NCI-H128 (cell line): ENCODE data around the gene FBXO36.
"Not testable (repeated sequence)": the region's sequence is repeated elsewhere in the genome, so short reads cannot be mapped to it uniquely, and the experiment has no call there.

Experiments used
- DNase-seq: peaks from one replicate; lab custom pipeline; 2025; ENCODE audit not compliant: unreplicated experiment; lab: John Stamatoyannopoulos, UW

Gene FBXO36

DNA sequence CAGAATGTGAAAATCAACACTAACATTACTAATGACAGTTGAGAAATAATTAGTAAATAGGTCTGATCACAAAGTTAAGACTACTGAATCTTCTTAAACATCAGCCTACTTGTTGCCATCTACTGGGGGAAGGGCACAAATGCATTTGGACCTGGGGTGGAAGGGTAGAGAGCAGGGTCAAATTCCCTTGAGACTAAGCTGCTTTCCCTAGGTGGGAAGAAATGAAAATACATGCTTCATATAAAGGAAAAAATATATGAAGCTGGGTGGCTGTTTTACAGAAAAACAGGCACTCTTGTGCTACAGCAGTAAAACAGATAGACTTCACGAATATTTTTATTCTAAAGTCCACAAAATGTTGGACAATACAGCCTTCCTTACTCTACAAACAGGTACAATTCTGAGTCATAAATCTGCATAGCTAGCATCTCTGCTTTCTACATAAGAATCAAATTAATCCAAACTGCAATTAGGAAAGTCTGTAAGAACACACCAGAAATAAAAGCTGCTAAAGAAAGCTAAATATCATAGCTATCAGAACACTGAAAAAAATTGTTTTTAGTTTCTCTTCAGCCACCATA lies 11.4 kb upstream of the FBXO36 start:
- DNase-seq, result no peak

- DNase-seq, result no peak
Measured at GRCh38 chr2:229914171-229914570, 8.1 kb upstream of the FBXO36 start.

DNA sequence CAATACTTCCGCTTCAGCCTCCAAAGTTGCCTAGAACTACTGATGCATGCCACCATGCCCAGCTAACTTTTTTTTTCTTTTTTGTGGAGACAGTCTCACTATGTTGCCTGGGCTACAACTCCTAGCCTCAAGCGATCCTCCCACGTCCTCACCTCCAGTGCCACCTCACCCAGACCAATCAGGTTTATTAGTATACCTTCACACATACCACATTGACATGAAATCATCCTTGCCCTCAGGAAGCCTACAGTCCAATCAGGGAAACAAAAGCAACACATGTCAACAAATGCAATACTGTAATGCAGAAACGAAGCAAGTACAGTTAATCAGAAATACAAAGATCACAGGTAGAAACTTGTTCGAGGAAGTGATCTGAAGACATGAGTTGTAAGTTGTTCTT lies 4.5 kb upstream of the FBXO36 start:
- no peak for DNase-seq

DNA sequence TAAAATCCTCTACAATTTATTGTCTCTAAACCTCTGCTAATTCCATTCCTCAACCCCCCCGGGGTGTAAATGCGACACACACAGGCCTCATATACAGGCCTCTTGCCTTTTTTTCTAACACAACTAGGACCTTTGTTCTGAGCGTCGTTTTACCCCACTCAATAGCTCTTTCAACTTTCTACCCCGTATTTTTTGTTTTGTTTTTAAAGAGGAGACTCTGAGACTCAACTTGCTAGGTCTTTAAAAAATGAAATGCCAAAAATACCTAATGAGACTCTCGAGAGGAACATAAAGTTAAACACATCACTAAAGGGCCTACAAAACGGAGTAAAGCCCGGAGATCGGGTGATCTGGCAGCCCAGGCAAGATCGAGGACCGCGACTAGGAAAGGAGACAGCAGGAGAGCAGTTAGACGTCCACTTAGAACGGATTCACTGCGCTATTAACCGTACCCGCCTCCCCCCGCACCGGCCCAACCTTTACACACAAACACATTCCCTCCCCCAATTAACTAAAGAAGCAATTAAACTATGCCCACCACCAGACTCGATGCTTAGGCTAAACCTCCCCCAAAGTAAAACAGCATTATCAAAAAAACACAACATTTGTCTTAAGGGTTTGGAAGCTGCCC lies 2.2 kb upstream of the FBXO36 start:
- DNase-seq, result no peak

- DNase-seq, result no peak
Measured at GRCh38 chr2:229921101-229921891, 1.0 kb upstream of the FBXO36 start.

DNA sequence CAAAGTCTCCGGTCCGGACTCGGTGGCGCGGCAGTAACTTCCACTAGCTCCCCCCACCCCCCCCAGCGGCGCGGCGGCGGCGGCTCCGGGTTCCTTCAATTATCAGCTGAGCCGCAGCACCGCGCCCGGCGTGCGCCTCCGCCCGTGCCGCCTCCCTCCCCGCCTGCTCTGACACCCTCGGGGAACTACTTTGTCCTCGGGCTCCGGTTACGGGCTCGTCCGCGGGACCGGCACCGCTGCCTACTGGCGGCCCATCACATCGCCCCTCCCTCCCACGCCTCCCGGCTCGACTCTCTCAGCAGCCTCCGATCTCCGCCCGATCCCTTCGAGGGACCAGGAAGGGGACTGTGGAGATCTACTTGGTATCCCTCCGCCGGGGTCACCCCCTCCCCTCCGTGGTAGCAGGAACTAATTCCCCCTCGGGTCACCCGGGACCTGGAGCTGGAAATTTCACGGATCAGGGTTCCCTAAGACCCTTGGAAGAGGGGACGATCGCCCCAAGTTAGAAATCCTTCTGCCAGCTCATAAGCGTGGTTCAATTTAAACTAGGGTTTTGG lies 333 bp upstream of the FBXO36 start, which contains the start of gene TRIP12:
TSS of gene TRIP12 (minus strand) at position 118 of the 557 bp plus-strand sequence. CDS start 41,930 bp downstream, outside the sequence.
- peak; percentile 73 for DNase-seq

DNA sequence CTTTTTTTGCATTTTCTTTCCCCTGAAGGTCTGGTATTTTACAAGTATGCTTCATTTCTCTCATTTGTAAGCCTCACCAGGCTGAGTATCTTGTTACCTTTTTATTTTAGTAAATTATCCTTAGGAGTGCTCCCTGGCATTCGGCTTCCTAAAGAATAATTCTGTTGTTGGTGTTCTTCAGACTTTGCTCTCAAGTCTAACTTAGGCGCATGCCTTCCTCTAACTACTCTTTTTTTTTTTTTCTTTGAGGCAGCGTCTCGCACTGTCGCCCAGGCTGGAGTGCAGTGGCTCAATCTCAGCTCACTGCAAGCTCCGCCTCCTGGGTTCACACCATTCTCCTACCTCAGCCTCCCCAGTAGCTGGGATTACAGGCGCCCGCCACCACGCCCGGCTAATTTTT lies 2.2 kb downstream of the FBXO36 start:
- DNase-seq, result not testable (repeated sequence)

DNA sequence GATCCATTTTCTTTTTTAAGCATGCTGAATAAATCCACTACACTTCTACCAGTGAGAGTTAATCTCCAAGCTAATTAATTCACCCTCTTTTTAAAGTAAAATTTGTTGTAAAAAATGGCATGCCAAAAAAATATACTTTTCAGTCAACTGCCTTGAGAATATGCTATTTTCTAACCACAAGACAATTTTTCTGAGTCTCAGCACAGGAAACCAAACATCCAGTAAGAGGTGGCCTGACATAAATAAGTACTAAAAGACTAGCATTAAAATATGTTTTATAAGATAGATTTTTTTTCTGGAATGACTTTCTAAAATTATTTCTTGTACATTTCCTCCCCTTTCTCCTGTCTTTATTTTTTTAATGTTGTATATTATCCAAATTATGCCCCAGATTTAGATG lies 2.9 kb downstream of the FBXO36 start:
- no peak for DNase-seq

- DNase-seq, result no peak
Measured at GRCh38 chr2:229927817-229928321, 5.6 kb downstream of the FBXO36 start.

DNA sequence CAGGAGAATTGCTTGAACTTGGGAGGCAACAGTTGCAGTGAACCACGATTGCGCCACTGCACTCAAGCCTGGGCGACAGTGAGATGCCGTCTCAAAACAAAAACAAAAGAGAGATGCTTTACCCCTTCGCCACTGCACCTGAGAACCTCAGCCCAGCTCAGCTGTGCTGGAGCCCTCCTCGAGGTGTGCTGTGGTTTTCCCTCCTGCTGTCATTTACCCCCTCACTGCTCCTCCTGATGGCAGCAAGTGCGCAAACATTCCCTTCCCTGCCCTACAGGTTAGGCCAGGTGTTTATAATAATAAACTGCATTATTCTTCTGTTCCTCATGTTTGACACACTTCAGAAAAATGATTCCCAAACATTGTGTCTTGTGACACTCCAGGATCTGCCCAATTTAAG lies 8.4 kb downstream of the FBXO36 start:
- DNase-seq, result no peak

GRCh38 chr2:229931241-229931640 lies 8.9 kb downstream of the FBXO36 start:
- DNase-seq, result no peak

DNA sequence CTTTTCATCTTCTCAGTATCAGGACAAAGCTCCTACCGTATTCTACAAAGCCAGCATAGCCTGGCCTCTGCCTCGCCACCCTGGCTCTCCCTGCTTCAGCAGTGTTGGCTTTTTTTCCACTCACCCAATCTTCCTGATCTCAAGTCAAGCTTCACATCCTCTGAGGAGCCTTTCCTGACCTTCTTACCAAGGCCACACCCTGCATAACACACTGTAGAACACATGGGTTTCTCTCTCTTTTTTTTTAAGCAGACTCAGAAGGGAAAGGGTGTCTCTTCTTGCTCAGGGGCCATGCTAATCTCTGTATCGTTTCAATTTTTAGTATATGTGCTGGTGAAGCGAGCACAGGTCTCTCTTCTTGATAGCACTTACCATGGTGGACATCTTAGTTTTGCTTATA lies 15.2 kb downstream of the FBXO36 start:
- no peak for DNase-seq

DNA sequence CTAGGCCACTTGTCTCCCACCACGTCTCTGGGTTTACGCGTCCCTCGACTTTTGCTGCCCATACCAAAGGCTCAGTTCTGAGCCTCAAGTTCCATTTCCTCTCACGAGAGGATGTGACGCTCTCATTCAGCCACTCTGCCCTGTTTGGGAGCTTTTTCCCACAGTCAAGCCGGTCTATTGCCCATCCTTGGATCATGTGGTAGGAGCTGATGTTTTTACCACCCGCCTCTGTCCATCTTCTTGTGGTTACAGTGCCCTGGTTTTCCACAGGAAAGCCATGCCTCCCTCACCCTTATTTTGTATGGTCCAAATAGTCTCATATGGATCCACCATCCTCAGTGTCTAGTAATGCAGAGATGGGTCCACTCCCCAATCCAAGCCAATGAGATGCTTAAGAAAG lies 20.4 kb downstream of the FBXO36 start:
- DNase-seq, result no peak

GRCh38 chr2:229943171-229943570 lies 20.9 kb downstream of the FBXO36 start:
- DNase-seq, result no peak

- no peak for DNase-seq
Measured at GRCh38 chr2:229943770-229944449, 21.6 kb downstream of the FBXO36 start.

DNA sequence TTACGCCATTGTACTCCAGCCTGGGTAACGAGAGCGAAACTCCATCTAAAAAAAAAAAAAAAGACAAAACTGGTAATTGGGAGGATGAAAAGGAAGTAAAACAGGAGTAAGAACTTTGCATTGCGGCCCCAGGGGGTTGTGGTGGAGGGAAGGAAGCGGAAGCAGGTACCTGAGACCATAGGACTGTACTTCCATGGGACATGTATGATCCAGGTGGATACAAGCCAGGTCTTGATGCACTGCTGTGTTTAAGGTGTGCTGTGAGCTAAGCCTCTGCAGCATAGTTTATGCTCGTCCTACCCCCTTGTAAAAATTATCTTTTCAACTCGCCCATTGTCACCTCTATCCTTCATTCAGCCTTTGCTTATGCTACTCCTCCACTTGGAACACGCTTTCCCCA lies 23.7 kb downstream of the FBXO36 start:
- no peak for DNase-seq

GRCh38 chr2:229947544-229947943 lies 25.2 kb downstream of the FBXO36 start:
- no peak for DNase-seq

- DNase-seq, result no peak
Measured at GRCh38 chr2:229952256-229952835, 30.0 kb downstream of the FBXO36 start.

DNA sequence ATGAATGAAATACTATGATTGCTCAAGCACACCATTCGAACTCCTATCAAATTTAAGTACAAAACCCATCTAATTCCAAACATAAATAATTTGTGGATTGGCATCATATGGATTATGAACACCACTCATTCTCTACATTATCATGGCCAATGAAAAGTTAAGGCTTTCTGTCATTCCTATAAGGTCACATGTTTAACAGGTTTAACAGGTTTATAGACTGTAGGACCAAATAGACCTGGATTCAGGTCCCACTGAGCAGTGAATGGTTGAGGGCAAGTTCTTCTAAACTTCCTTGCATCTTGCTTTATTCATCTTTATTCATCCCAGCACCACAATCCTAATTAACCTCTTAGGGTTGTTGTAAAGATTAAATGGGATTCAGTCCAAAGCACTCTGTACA lies 33.4 kb downstream of the FBXO36 start:
- no peak for DNase-seq

DNA sequence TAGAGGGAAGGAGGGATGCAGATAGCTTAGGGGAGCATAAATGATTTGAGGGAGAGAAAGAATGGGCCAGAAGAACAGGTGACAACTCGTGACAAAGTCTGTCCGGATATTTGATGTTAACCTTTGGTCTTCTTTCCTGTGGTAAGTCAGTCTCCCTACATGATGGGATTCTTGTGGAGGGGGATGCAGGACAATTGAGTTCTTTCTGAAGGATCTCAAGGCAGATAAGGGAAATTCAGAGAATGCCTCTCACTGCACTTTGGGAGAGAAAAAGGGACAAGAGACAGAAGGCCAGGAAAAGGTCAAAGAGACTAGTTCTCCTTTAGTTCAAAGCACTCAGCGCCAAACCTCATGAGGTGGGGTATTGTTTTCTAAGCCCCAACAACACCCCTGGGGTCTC lies 34.2 kb downstream of the FBXO36 start:
- no peak for DNase-seq

GRCh38 chr2:229963596-229963995 lies 41.3 kb downstream of the FBXO36 start:
- not testable (repeated sequence) for DNase-seq
